Measurements from ENCODE around the gene PNMA6E. TPM values are rescaled to one million over a fixed set of nuclear protein-coding genes. Genes with fewer than 3 reads are reported as not detected.

Gene PNMA6E
- total RNA-seq, 4 donors from 2014 or later, result not detected

DNA sequence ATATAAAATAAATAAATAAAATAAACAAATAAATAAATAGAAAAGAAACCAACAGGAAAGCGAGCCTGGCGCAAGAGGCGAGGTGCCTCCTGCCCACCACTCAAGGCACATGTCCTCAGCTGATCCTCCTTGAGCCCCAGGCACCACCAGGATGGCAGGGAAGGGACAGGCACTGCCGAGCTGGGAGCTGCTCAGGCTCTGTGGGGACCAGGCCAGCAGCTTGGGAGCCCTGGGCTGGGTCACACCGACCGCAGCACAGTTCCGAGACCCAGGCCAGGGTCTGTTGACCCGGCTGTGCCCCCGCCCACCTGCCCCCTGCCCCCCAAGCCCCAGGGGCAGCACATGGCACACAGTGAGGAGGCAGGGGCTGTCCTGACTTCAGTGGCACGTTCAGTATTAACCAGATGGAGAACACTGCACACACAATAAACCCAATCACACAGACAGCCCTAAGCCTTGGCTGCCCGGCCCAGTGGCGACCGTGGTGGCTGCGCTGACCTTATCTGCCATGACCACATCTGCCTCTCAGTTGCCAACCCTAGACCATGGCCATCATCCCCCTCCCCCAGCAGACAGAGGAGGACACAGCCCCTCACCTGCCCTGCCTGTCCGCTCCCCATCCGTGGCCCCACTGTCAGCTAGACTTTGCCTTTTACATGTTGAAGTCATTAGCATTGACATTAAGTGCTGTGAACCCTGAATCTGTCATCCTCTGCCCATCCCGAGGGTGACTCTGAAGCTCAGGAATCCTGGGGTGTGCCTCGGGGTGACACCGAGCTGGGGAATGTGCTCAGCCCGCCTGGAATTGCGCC lies 47.6 kb upstream of the PNMA6E start:
- no peaks in the 10 kb centered on the region for H3K27me3 ChIP-seq
- H3K36me3 ChIP-seq, result no peaks in the 10 kb centered on the region
- no peak for TF ChIP-seq POLR2A (IDR thresholded peaks at IDR 0.05)
- TF ChIP-seq CTCF (IDR thresholded peaks at IDR 0.05), result no peak
- intact Hi-C loops (cut with DNase I; ENCODE audit: low total_unique reads), result no loop called here
- no peak overlapping the region for H3K4me3 ChIP-seq
- no peak overlapping the region for H3K27ac ChIP-seq
- H3K4me1 ChIP-seq, result no peaks in the 10 kb centered on the region
- no peaks in the 10 kb centered on the region for H3K9me3 ChIP-seq
- DNase-seq, result no peak

GRCh38 chrX:153447581-153447960 lies 46.4 kb upstream of the PNMA6E start:
- H3K36me3 ChIP-seq, result no peaks in the 10 kb centered on the region
- intact Hi-C loops (cut with DNase I; ENCODE audit: low total_unique reads), result no loop called here
- H3K4me3 ChIP-seq, result no peak overlapping the region
- no peak for DNase-seq
- H3K27me3 ChIP-seq, result no peaks in the 10 kb centered on the region
- TF ChIP-seq CTCF (IDR thresholded peaks at IDR 0.05) (no peak), POLR2A (IDR thresholded peaks at IDR 0.05) (no peak)
- H3K27ac ChIP-seq, result no peak overlapping the region
- H3K9me3 ChIP-seq, result no peaks in the 10 kb centered on the region
- no peaks in the 10 kb centered on the region for H3K4me1 ChIP-seq

DNA sequence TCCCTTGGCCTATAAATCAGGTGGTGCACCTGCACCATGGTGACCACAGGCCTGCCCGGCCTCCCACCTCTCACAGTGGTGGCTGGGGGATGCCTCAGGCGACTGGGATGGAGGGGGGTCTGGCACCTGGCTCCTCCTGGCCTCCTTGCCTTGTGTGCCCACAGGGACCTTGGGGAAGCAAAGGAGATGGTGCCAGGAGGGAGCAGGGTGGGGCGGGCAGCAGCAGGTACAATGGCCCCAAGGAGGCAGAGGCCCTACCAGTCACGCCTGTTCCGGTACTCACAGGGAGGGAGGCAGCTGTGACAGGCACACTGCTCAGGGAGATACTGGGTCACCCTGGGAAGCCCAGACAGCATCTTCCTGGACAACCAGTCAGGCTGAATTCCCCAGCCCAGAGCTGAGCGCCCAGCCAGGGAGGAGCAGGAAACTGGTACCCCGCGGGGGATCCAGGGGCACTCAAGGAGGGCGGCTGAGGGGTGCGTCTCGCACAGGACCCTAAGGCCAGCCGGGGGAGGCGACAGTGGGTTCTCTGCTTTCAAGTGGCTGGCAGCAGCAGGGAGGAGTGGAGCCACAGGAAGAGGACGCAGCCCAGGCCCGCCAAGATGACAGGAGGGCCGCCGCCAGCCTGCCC lies 45.9 kb upstream of the PNMA6E start:
- Histone ChIP-seq H3K4me3 (no peak overlapping the region), H3K4me1 (no peaks in the 10 kb centered on the region), H3K9me3 (no peaks in the 10 kb centered on the region), H3K36me3 (no peaks in the 10 kb centered on the region), H3K27ac (no peak overlapping the region), H3K27me3 (no peaks in the 10 kb centered on the region)
- TF ChIP-seq CTCF (IDR thresholded peaks at IDR 0.05), result no peak
- TF ChIP-seq POLR2A (IDR thresholded peaks at IDR 0.05), result no peak
- intact Hi-C loops (cut with DNase I; ENCODE audit: low total_unique reads), result no loop called here
- no peak for DNase-seq

GRCh38 chrX:153446636-153446936 lies 45.4 kb upstream of the PNMA6E start:
- intact Hi-C loops (cut with DNase I; ENCODE audit: low total_unique reads), result no loop called here
- no peak for DNase-seq
- no peak overlapping the region for H3K27ac ChIP-seq
- no peaks in the 10 kb centered on the region for H3K9me3 ChIP-seq
- TF ChIP-seq POLR2A (IDR thresholded peaks at IDR 0.05) (no peak), CTCF (IDR thresholded peaks at IDR 0.05) (no peak)
- no peaks in the 10 kb centered on the region for H3K36me3 ChIP-seq
- H3K4me3 ChIP-seq, result no peak overlapping the region
- no peaks in the 10 kb centered on the region for H3K27me3 ChIP-seq
- no peaks in the 10 kb centered on the region for H3K4me1 ChIP-seq

GRCh38 chrX:153445856-153446635 lies 44.9 kb upstream of the PNMA6E start, which contains the start of gene TREX2:
TREX2 (minus strand) TSS chrX:153446056; CDS start chrX:153445430, 626 bp downstream.
- H3K4me1 ChIP-seq, result no peaks in the 10 kb centered on the region
- H3K27ac ChIP-seq, result no peak within 1 kb of the TSS
- no peak within 1 kb of the TSS for H3K4me3 ChIP-seq
- no peak for TF ChIP-seq CTCF (IDR thresholded peaks at IDR 0.05)
- TF ChIP-seq POLR2A (IDR thresholded peaks at IDR 0.05), result no peak
- intact Hi-C loops (cut with DNase I; ENCODE audit: low total_unique reads), result no loop called here
- H3K27me3 ChIP-seq, result no peaks in the 10 kb centered on the region
- H3K36me3 ChIP-seq, result no peaks in the 10 kb centered on the region
- no peak for DNase-seq
- no peaks in the 10 kb centered on the region for H3K9me3 ChIP-seq

Measured in uterus (tissue), 4 donors.